SW480 (cell line): ENCODE data around the gene HEMK1.

Source experiments
- DNase-seq: peaks from one replicate; pipeline ENCODE4 v3.0.0-alpha.2; 2016; ENCODE audit warnings: low spot score

The HEMK1 gene

DNA sequence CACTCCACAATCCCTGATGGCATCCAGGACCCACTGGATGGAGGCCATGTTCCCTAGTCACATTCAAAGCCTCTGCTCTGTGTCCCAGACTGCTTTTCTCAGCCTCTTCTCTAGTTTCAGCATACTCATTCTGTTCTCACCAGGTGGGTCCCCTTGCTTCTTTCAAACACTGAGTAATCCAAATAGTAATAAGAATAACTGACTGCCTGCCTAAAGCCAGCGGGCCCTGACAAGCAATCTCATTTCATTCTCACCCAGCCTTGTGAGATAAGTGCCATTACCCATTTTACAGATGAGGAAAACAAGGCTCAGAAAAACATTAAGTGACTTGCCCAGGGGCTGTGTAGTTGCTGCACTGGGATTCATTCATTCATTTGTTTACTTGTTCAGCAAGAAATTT is 73.1 kb downstream of the HEMK1 start:
- no peak for DNase-seq

DNA sequence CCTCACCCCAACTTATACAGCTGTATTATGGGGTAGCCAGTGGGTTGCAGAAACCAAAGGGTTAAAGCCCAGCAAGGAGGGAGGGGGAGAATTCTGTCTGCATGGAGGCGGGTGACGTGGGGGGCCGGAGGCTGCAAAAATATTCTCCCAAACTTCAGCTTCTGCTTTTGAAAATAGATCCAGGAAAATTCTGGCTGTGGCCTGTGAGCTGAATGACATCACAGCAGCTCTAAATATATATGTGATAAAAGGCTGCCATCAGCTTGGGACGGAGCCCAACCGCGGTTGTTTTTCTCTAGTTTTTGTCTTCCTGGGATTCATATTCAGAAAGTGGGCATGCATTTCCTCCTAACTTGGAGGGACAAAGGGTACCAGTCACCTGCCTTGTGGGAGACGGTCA is 75.2 kb downstream of the HEMK1 start:
- DNase-seq: no peak

GRCh38 chr3:50645378-50645777 is 76.1 kb downstream of the HEMK1 start:
- DNase-seq: no peak
